Smooth muscle cell (in vitro differentiated cells): Measurements from ENCODE around the gene KHNYN. TPM values are rescaled to one million over a fixed set of nuclear protein-coding genes. Genes with fewer than 3 reads are reported as not detected.

ENCODE experiments used
- DNase-seq: peaks from one replicate; lab custom pipeline; 2025; ENCODE audit not compliant: unreplicated experiment; lab: John Stamatoyannopoulos, UW
- H2AFZ ChIP-seq: fragments of 200-600 bp; sonication (generic); 2 replicates; pipeline ENCODE4 v1.6.0; 2016; ENCODE audit warnings: antibody characterized with exemption, low read depth, mild to moderate bottlenecking
- H3F3A ChIP-seq: fragments of 200-600 bp; sonication (generic); 2 replicates; pipeline ENCODE4 v1.6.0; 2017; ENCODE audit warnings: antibody characterized with exemption, low read depth
- H3K27ac ChIP-seq: fragments of 200-600 bp; sonication (generic); 2 replicates; pipeline ENCODE4 v1.5.1; 2016; ENCODE audit warnings: low read depth, mild to moderate bottlenecking
- H3K27me3 ChIP-seq: fragments of 200-600 bp; sonication (generic); 2 replicates; pipeline ENCODE4 v1.6.1; 2016; ENCODE audit warnings: low read depth, mild to moderate bottlenecking
- H3K36me3 ChIP-seq: fragments of 200-600 bp; sonication (generic); 2 replicates; pipeline ENCODE4 v1.5.1; 2016; ENCODE audit warnings: low read depth
- H3K4me1 ChIP-seq: fragments of 200-600 bp; sonication (generic); 2 replicates; pipeline ENCODE4 v1.5.1; 2016; ENCODE audit warnings: low read depth
- H3K4me2 ChIP-seq: fragments of 200-600 bp; sonication (generic); 2 replicates; pipeline ENCODE4 v1.6.0; 2016; ENCODE audit warnings: mild to moderate bottlenecking
- H3K4me3 ChIP-seq: fragments of 200-600 bp; sonication (generic); 2 replicates; pipeline ENCODE4 v1.5.1; 2016; ENCODE audit warnings: mild to moderate bottlenecking
- H3K79me2 ChIP-seq: fragments of 200-600 bp; sonication (generic); 2 replicates; pipeline ENCODE4 v1.6.0; 2016; ENCODE audit warnings: low read depth, mild to moderate bottlenecking
- H3K9ac ChIP-seq: fragments of 200-600 bp; sonication (generic); 2 replicates; pipeline ENCODE4 v1.6.0; 2016; ENCODE audit warnings: low read depth
- H3K9me3 ChIP-seq: fragments of 200-600 bp; sonication (generic); replicated peaks from 2 replicates; pipeline ENCODE4 v1.5.1; 2016; ENCODE audit warnings: low read depth
- H4K20me1 ChIP-seq: fragments of 200-600 bp; sonication (generic); 2 replicates; pipeline ENCODE4 v1.6.0; 2016; ENCODE audit warnings: low read depth
- CTCF ChIP-seq: fragments of 200-600 bp; sonication (generic); IDR thresholded peaks from 2 replicates; pipeline ENCODE4 v1.5.1; 2017; ENCODE audit warnings: borderline replicate concordance, mild to moderate bottlenecking, antibody characterized with exemption; ENCODE audit not compliant: insufficient read depth, poor library complexity, severe bottlenecking
- WGBS: methylation state at CpG from one replicate; pipeline ENCODE4 v1.1.7; 2016; ENCODE audit warnings: low lambda C conversion rate; 5-methylcytosine and 5-hydroxymethylcytosine counted together
- polyA plus RNA-seq: library from polyadenylated mRNA; unstranded; fragments of >200 nt; fragmentation: Nextera tagmentation; extraction: Ambion mirVana; gene quantifications from 2 replicates; pipeline ENCODE4 v1.2.1, GENCODE V29; 2016
- total RNA-seq: library from RNA; depleted of rRNA; stranded (reverse); fragments of >200 nt; gene quantifications from 2 replicates; pipeline ENCODE4 v1.2.3, GENCODE V29; 2014

The KHNYN gene
- total and polyA plus RNA-seq, 2 experiments from 2014 or later, result 28.2 to 43.1 TPM

GRCh38 chr14:24415421-24416253 lies 14.1 kb upstream of the KHNYN start:
- Histone ChIP-seq H3K9me3 (no peaks in the 10 kb centered on the region), H3K4me1 (no peaks in the 10 kb centered on the region), H3K9ac (no peak overlapping the region), H3K27ac (no peak overlapping the region), H3K36me3 (no peaks in the 10 kb centered on the region), H3K4me2 (no peak overlapping the region), H2AFZ (no peak overlapping the region), H3F3A (peaks cover 6% of the 10 kb centered on the region), H3K4me3 (no peak overlapping the region), H4K20me1 (no peaks in the 10 kb centered on the region), H3K27me3 (no peaks in the 10 kb centered on the region), H3K79me2 (no peaks in the 10 kb centered on the region)
- no peak for TF ChIP-seq CTCF
- DNase-seq, result no peak
- 94% methylated on average over 25 of the region's 25 CpGs for WGBS

- Histone ChIP-seq H3F3A (peaks cover 6% of the 10 kb centered on the region), H3K4me2 (no peak overlapping the region), H4K20me1 (no peaks in the 10 kb centered on the region), H3K36me3 (no peaks in the 10 kb centered on the region), H3K27ac (no peak overlapping the region), H3K4me3 (no peak overlapping the region), H3K4me1 (no peaks in the 10 kb centered on the region), H3K79me2 (no peaks in the 10 kb centered on the region), H2AFZ (no peak overlapping the region), H3K27me3 (no peaks in the 10 kb centered on the region), H3K9me3 (no peaks in the 10 kb centered on the region), H3K9ac (no peak overlapping the region)
- DNase-seq, result no peak
- no peak for TF ChIP-seq CTCF
- 72% methylated on average over 19 of the region's 19 CpGs for WGBS
Measured at GRCh38 chr14:24416254-24416931, 13.4 kb upstream of the KHNYN start.

GRCh38 chr14:24416932-24417619 lies 12.7 kb upstream of the KHNYN start:
- Histone ChIP-seq H3K9ac (no peak overlapping the region), H3K27ac (no peak overlapping the region), H2AFZ (no peak overlapping the region), H3K36me3 (no peaks in the 10 kb centered on the region), H3K4me2 (no peak overlapping the region), H4K20me1 (no peaks in the 10 kb centered on the region), H3K79me2 (no peaks in the 10 kb centered on the region), H3K4me1 (no peaks in the 10 kb centered on the region), H3K4me3 (no peak overlapping the region), H3F3A (peaks cover 6% of the 10 kb centered on the region), H3K27me3 (no peaks in the 10 kb centered on the region), H3K9me3 (no peaks in the 10 kb centered on the region)
- no peak for TF ChIP-seq CTCF
- 95% methylated on average over 16 of the region's 16 CpGs for WGBS
- DNase-seq, result no peak
